HUES64 (cell line): ENCODE measurements around the gene CORIN.
"Not testable (repeated sequence)": the region's sequence is repeated elsewhere in the genome, so short reads cannot be mapped to it uniquely, and the experiment has no call there.

Source experiments
- H3K27ac ChIP-seq: 2 replicates; pipeline ENCODE4 v1.7.0; 2013; ENCODE audit warnings: low read depth, low read length, inconsistent platforms
- H3K27me3 ChIP-seq: 2 replicates; pipeline ENCODE4 v1.6.1; 2013; ENCODE audit warnings: mild to moderate bottlenecking, low read length; ENCODE audit not compliant: insufficient read depth
- H3K36me3 ChIP-seq: 2 replicates; pipeline ENCODE4 v1.6.1; 2013; ENCODE audit warnings: mild to moderate bottlenecking, low read length; ENCODE audit not compliant: insufficient read depth
- H3K4me1 ChIP-seq: 2 replicates; pipeline ENCODE4 v1.6.1; 2013; ENCODE audit warnings: mild to moderate bottlenecking, low read length, moderate library complexity; ENCODE audit not compliant: insufficient read depth
- H3K4me3 ChIP-seq: 2 replicates; pipeline ENCODE4 v1.5.1; 2013; ENCODE audit warnings: mild to moderate bottlenecking, low read length, moderate library complexity
- H3K9ac ChIP-seq: 2 replicates; pipeline ENCODE4 v1.6.1; 2013; ENCODE audit warnings: mild to moderate bottlenecking, low read depth, low read length
- H3K9me3 ChIP-seq: 2 replicates; pipeline ENCODE4 v1.6.1; 2013; ENCODE audit warnings: low read depth, low read length; ENCODE audit not compliant: insufficient read depth
- WGBS: fragments of 150-250, 120-280 bp; methylation state at CpG from one replicate; pipeline ENCODE4 v1.1.7; 2013; ENCODE audit warnings: missing lambda C conversion rate; 5-methylcytosine and 5-hydroxymethylcytosine counted together

The CORIN gene

GRCh38 chr4:47562297-47562696, 275.6 kb downstream of the CORIN start:
- no peak overlapping the region for H3K4me3 ChIP-seq
- no peaks in the 10 kb centered on the region for H3K36me3 ChIP-seq
- no peaks in the 10 kb centered on the region for H3K27me3 ChIP-seq
- WGBS: 89% methylated on average over 3 of the region's 3 CpGs
- H3K9me3 ChIP-seq: no peaks in the 10 kb centered on the region
- no peak overlapping the region for H3K9ac ChIP-seq
- no peak overlapping the region for H3K27ac ChIP-seq
- no peaks in the 10 kb centered on the region for H3K4me1 ChIP-seq

DNA sequence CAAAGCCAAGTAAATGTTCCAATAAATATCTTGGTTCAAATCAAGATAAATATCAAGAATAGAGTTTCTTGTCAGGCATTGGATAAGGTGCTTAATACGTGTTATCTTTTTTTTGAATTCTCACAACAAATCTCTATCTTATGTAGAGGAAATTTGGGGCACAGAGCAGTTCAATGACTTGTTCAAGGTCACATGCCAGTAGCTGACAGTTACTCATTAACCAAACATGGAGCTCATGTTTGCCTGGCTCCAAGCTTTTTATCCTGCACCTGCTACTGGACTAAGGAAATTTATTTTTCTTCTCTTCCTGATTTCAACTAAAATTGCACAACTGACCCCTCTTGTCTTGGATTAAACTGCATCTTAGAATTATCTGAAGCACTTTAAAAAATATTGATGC, 276.5 kb downstream of the CORIN start:
- no peak overlapping the region for H3K9ac ChIP-seq
- no peaks in the 10 kb centered on the region for H3K4me1 ChIP-seq
- no peaks in the 10 kb centered on the region for H3K36me3 ChIP-seq
- no CpG with 5 or more reads among the region's 1 CpG for WGBS
- no peaks in the 10 kb centered on the region for H3K9me3 ChIP-seq
- no peaks in the 10 kb centered on the region for H3K27me3 ChIP-seq
- no peak overlapping the region for H3K4me3 ChIP-seq
- H3K27ac ChIP-seq: no peak overlapping the region

- H3K4me1 ChIP-seq: no peaks in the 10 kb centered on the region
- H3K27ac ChIP-seq: no peak overlapping the region
- H3K4me3 ChIP-seq: no peak overlapping the region
- H3K9ac ChIP-seq: no peak overlapping the region
- WGBS: 100% methylated on average over 1 of the region's 1 CpG
- H3K36me3 ChIP-seq: no peaks in the 10 kb centered on the region
- H3K9me3 ChIP-seq: no peaks in the 10 kb centered on the region
- no peaks in the 10 kb centered on the region for H3K27me3 ChIP-seq
Measured at GRCh38 chr4:47560682-47561081, 277.2 kb downstream of the CORIN start.

GRCh38 chr4:47557255-47557654, 280.6 kb downstream of the CORIN start:
- no peak overlapping the region for H3K27ac ChIP-seq
- no peaks in the 10 kb centered on the region for H3K36me3 ChIP-seq
- H3K27me3 ChIP-seq: no peaks in the 10 kb centered on the region
- WGBS: no CpG with 5 or more reads among the region's 2 CpGs
- no peak overlapping the region for H3K9ac ChIP-seq
- no peaks in the 10 kb centered on the region for H3K4me1 ChIP-seq
- no peaks in the 10 kb centered on the region for H3K9me3 ChIP-seq
- no peak overlapping the region for H3K4me3 ChIP-seq

DNA sequence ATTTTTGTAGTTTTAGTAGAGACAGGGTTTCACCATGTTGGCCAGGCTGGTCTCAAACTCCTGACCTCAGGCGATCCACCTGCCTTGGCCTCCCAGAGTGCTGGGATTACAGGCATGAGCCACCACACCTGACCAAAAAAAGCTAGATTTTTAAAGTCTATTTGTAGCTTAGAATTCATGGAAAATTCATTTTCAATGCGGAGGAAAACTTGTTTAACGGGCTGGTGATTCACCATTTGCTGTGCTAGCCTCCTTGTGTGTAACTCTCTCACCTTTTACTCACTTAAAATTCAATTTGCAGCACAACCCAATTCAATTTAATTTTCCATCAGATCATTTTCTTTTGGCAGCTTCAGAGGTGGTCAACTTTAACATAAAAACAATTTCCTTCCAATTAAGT, 281.9 kb downstream of the CORIN start:
- WGBS: 84% methylated on average over 3 of the region's 3 CpGs
- H3K27me3 ChIP-seq, H3K4me1 ChIP-seq, H3K36me3 ChIP-seq, H3K9me3 ChIP-seq, H3K9ac ChIP-seq, H3K4me3 ChIP-seq, H3K27ac ChIP-seq: not testable (repeated sequence)

GRCh38 chr4:47553329-47554125, 284.3 kb downstream of the CORIN start:
- Histone ChIP-seq H3K27me3 (no peaks in the 10 kb centered on the region), H3K4me3 (no peak overlapping the region), H3K9me3 (no peaks in the 10 kb centered on the region), H3K4me1 (no peaks in the 10 kb centered on the region), H3K9ac (no peak overlapping the region), H3K27ac (no peak overlapping the region), H3K36me3 (no peaks in the 10 kb centered on the region)
- 100% methylated on average over 1 of the region's 2 CpGs for WGBS

- Histone ChIP-seq H3K4me3 (no peak overlapping the region), H3K9me3 (no peaks in the 10 kb centered on the region), H3K9ac (no peak overlapping the region), H3K4me1 (no peaks in the 10 kb centered on the region), H3K36me3 (no peaks in the 10 kb centered on the region), H3K27me3 (no peaks in the 10 kb centered on the region), H3K27ac (no peak overlapping the region)
Measured at GRCh38 chr4:47551682-47552081, 286.2 kb downstream of the CORIN start.

DNA sequence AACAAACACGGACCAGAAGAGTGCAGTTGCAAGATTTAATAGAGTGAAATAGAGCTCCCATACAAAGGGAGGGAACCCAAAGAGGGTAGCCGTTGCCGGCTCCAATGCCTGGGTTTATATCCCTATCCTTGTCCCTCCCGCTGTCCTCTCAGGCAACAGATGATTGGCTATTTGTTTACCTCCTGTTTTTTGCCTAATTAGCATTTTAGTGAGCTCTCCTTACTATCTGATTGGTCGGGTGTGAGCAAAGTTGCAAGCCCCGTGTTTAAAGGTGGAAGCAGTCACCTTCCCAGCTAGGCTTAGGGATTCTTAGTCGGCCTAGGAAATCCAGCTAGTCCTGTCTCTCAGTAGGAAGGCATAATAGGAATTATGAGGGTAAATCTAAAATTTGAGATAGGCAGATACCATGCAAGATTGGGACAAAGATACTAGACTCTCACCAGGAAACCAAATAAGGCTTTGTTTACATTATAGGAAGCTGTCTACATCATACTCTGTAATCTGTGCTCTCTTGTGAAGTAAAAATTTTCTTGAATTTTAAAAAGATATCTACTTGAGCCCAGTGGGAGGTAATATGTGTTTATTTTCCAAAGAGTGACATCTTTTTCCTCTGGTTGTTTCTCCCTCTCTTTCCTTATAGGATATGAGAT, 286.8 kb downstream of the CORIN start:
- Histone ChIP-seq H3K4me3 (no peak overlapping the region), H3K36me3 (no peaks in the 10 kb centered on the region), H3K27me3 (no peaks in the 10 kb centered on the region), H3K4me1 (no peaks in the 10 kb centered on the region), H3K9ac (no peak overlapping the region), H3K9me3 (no peaks in the 10 kb centered on the region), H3K27ac (no peak overlapping the region)
- WGBS: 93% methylated on average over 7 of the region's 7 CpGs

DNA sequence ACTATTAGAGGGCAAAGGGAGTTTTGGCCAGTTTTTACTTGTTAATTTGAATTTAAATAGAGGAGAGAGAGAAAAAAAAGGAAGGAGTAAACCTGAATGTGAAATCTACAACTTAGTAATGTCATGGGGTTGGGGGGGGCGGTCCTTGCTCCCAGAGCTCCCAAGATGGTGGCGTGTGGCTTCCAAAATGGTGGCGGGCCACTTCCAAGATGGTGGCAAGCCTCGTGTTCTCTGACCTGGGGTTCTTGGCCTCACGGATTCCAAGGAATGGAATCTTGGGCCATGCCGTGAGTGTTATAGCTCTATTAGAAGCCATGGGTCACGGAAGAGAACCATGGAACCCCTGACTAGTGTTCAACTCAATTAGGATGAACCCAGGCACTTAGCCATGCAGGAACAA, 287.5 kb downstream of the CORIN start:
- not testable (repeated sequence) for H3K4me3 ChIP-seq, H3K36me3 ChIP-seq, H3K27me3 ChIP-seq, H3K4me1 ChIP-seq, H3K9me3 ChIP-seq, H3K9ac ChIP-seq, H3K27ac ChIP-seq
- WGBS: 96% methylated on average over 7 of the region's 7 CpGs
